ENCODE data around the gene TSHR. TPM values are rescaled to one million over a fixed set of nuclear protein-coding genes. Genes with fewer than 3 reads are reported as not detected.
"Not testable (repeated sequence)": the region's sequence is repeated elsewhere in the genome, so short reads cannot be mapped to it uniquely, and the experiment has no call there.

TSHR gene
- total RNA-seq, 1 donor from 2014 or later = not detected

DNA sequence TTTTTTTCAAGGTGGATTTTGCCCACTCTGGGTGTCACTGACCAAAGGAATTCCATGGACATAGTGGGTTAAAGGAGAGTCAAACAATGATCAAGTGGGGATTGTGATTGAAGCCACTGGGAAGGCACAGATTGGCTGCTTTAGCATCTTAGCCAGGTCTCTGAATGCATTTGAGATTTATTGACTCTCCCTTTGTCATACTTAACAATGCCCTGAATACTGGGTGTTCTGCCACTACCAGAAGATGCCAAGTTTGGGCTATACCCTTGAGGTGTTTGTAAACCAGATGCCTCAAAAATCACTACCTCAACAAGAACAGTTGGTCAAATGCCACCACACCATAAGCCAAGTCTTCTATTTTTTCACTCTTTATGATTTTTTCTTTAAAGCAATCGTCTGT is 150.5 kb downstream of the TSHR start:
- DNase-seq = no peak
- no peak for ATAC-seq (ENCODE audit: poor library complexity)
- intact Hi-C loops (cut with DNase I) = no loop called here

DNA sequence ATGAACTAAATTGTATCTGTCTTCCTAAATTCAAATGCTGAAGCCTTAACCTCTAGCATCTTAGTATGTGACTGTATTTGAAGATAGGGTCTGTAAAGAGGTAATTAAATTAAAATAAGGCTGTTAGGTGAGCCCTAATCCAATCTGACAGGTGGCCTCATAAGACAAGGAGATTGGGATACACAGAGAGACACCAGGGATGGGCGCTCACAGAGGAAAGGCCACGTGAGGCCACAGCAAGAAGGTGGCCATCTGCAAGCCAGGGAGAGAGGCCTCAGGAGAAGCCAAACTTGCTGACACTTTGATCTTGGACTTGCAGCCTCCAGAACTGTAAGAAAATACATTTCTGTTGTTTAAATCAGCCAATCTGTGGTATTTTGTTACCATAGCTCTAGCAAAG is 154.8 kb downstream of the TSHR start:
- intact Hi-C loops (cut with DNase I) = no loop called here
- ATAC-seq (ENCODE audit: poor library complexity) = no peak

GRCh38 chr14:81113176-81113575 is 157.8 kb downstream of the TSHR start:
- ATAC-seq (ENCODE audit: poor library complexity) (no peak), DNase-seq (no peak)
- intact Hi-C loops (cut with DNase I) = no loop called here

More for the DNA sequence above, 154.8 kb downstream of the TSHR start:
- DNase-seq = no peak

- ATAC-seq (ENCODE audit: poor library complexity); DNase-seq; intact Hi-C loops (cut with DNase I): not testable (repeated sequence)
These were observed 158.8 kb downstream of the TSHR start for GRCh38 chr14:81113945-81114820.

DNA sequence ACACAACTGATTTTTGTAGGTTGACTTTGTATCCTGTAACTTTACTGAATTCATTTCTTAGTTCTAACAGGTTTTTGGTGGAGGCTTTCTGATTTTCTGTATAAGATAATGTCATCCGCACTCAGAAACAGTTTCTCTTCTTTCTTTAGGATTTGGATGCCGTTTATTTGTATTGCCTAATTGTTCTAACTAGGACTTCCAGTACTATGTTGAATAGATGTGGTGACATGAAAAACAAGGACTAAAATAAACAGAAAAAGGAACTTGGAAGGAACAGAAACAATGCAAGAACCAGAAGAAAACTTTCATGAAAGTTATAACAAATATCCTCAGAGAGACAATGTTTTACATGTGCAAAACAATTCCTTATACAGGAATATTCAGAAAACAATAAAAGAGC is 165.1 kb downstream of the TSHR start:
- ATAC-seq (ENCODE audit: poor library complexity) (no peak), DNase-seq (no peak)
- intact Hi-C loops (cut with DNase I) = no loop called here

DNA sequence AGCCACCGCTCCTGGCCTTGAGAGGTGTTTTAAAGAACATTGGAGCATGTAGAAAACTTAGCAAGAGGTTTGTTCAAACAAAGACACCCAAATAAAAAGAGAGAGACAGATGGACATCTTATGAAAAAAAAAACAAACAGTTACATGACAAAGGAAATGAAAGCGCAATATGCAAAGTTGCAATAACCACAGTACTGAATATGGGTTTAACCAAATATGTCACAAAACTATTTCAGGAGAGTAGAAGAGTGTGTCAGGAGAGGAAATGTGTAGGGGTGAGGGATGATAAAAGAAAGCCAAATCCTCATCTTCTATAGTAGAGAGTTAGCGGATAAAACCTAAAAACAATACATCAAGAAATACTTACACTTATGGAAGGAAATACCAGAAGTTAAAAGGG is 166.9 kb downstream of the TSHR start:
- ATAC-seq (ENCODE audit: poor library complexity) = no peak
- no peak for DNase-seq
- intact Hi-C loops (cut with DNase I) = no loop called here

GRCh38 chr14:81123811-81124210 is 168.4 kb downstream of the TSHR start:
- no peak for ATAC-seq (ENCODE audit: poor library complexity)
- no peak for DNase-seq
- intact Hi-C loops (cut with DNase I) = no loop called here

DNA sequence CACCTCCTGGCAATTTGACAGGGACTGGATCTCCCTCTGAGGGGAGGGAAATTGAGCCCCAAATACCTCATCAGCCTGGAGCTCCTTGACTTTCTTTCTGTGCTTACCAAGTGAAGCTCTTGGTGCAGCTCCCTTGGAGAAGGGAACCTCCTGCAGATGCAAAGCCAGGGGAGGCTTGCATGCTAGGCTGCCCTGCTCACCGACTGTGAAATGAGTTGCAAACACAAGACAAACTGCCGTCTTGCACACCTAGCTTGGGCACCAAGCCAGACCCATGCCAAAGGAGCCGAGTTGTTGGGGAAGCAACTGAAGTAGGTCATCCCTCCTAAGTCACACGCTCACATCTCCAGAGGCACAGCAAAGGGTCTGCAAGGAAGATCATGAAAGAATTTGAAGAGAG is 170.1 kb downstream of the TSHR start:
- DNase-seq (no peak), ATAC-seq (ENCODE audit: poor library complexity) (no peak)
- intact Hi-C loops (cut with DNase I) = no loop called here

GRCh38 chr14:81127785-81128184 is 172.4 kb downstream of the TSHR start:
- intact Hi-C loops (cut with DNase I) = no loop called here
- no peak for DNase-seq
- no peak for ATAC-seq (ENCODE audit: poor library complexity)

- no peak for DNase-seq
- intact Hi-C loops (cut with DNase I) = no loop called here
- no peak for ATAC-seq (ENCODE audit: poor library complexity)
These were observed 173.8 kb downstream of the TSHR start for GRCh38 chr14:81129242-81129641.

DNA sequence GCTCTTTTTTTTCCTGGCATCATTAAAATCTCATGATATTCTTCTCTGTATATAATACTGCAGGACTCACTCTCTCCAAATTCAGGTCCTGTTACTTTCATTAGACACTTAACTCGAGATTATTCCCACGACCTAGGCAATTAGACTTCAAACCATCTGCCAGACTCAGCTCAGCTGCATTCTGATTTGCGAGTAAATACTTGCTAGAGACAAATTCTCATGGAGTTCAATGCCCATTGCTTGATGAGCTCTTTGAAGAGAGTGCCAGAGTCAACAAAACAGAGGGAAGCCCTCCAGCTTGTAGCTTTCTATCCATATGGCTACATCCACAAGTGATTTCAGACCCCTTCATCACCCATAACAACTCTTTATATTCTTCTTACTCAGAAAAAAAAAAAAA is 177.0 kb downstream of the TSHR start:
- DNase-seq (no peak), ATAC-seq (ENCODE audit: poor library complexity) (no peak)
- intact Hi-C loops (cut with DNase I) = no loop called here

DNA sequence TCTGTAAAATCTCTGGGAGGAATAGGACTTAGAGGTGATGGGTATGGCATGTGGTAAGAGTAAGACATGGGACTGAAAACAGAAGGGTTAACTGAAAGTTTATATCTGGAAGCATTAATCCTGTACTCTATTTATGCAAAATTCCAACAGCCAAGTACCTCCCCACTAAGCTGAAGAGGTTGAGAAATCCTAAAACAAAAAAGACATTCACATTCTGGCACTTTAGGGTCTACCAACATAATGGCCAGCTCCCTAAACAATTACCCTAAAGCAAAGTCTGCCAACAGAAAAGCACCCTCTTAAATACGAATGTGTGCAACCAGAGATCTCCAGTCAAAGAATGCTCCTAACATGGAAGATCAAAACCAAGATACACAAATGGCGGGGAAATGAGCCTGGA is 178.0 kb downstream of the TSHR start:
- DNase-seq = no peak
- intact Hi-C loops (cut with DNase I) = no loop called here

DNA sequence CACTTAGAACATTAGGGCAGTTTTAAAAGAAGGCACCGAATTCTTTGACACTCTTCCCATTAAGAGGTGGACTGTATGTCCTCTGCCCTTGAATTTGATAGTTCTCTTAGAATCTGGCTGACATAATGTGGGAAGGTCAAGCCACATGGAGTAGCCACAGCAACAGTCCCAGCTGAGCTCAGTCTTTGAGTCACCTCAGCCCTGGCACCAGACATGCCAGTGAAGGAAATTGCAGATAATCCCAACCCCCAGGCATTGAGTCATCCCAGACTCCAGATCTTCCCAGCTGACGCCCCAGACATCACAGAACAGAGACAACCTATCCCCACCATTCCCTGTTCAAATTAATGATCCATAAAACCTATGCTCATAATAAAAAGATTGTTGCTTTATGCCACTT is 181.9 kb downstream of the TSHR start:
- ATAC-seq (ENCODE audit: poor library complexity) (no peak), DNase-seq (no peak)
- intact Hi-C loops (cut with DNase I) = no loop called here

More for the DNA sequence above, 178.0 kb downstream of the TSHR start:
- ATAC-seq (ENCODE audit: poor library complexity) = no peak

DNA sequence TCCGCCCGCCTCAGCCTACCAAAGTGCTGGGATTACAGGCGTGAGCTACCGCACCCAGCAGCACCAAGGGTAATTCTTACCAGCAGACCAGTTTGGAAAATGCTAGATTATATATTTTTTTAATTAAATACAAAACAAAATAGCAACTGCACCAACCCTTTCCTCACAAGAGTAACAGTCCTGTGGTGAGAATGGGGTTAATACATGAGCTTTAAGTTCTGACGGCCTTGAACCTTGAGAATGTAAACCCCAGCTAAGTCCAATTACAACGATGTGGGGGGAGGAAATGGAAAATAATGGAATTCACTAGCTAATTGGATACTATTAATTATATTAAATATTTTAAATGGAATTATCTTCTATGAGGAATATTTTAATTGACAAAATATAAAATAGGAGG is 183.0 kb downstream of the TSHR start:
- no peak for DNase-seq
- ATAC-seq (ENCODE audit: poor library complexity) = no peak
- intact Hi-C loops (cut with DNase I) = no loop called here

DNA sequence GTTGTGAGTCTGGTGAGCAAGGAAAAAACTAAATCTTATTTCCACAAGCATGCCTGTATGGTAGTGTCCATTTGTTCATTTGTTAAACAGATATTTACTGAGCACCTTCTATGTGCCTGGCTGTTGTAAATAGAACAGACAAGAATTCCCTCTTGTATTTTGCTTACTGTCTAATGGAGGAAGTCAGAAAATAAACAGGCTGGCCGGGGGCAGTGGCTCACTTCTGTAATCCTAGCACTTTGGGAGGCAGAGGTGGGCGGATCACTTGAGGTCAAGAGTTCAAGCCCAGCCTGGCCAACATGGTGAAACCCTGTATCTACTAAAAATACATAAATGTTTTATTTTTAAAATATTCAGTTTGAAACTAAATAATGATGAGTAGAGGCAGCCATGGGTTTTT is 186.0 kb downstream of the TSHR start:
- ATAC-seq (ENCODE audit: poor library complexity) = no peak
- no peak for DNase-seq
- intact Hi-C loops (cut with DNase I) = no loop called here

DNA sequence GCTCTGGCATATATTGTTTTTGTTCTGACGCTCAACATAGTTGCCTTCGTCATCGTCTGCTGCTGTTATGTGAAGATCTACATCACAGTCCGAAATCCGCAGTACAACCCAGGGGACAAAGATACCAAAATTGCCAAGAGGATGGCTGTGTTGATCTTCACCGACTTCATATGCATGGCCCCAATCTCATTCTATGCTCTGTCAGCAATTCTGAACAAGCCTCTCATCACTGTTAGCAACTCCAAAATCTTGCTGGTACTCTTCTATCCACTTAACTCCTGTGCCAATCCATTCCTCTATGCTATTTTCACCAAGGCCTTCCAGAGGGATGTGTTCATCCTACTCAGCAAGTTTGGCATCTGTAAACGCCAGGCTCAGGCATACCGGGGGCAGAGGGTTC is 188.4 kb downstream of the TSHR start:
- DNase-seq (no peak), ATAC-seq (ENCODE audit: poor library complexity) (no peak)
- intact Hi-C loops (cut with DNase I) = no loop called here

DNA sequence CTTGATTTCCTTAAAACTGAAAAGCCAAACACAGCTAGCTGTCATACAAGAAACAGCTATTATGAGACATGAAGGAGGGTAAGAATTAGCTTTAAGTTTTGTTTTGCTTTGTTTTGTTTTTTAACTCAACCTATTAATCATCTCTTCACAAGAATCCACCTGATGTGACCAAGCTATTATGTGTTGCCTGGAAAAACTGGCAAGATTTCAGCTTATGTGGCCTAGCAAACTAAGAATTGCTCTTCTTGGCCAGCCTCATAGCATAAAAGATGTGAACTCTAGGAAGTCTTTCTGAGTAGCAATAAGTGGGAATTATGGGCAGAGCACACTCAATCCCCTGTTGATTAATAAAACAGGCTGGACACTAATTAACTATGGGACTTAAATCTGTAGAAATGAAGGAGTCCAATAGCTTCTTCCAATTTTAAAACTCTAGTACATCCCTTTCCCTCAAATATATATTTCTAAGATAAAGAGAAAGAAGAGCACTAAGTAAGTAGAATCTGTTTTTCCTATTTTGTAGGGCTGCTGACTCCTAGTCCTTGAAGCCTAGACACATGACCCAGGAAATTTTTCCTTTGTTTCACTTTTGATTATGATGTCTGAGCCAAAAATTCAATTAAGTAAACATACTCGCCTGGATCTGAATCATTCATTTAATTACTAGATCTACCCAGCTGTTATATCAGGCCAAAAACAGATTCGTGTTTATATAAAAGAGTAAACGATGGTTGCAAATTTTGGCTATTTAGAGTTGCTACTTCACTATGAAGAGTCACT is 189.6 kb downstream of the TSHR start:
- ATAC-seq (ENCODE audit: poor library complexity) (no peak), DNase-seq (no peak)
- intact Hi-C loops (cut with DNase I) = no loop called here

- DNase-seq (no peak), ATAC-seq (ENCODE audit: poor library complexity) (no peak)
- intact Hi-C loops (cut with DNase I) = no loop called here
These were observed 191.9 kb downstream of the TSHR start for GRCh38 chr14:81147140-81147897.

DNA sequence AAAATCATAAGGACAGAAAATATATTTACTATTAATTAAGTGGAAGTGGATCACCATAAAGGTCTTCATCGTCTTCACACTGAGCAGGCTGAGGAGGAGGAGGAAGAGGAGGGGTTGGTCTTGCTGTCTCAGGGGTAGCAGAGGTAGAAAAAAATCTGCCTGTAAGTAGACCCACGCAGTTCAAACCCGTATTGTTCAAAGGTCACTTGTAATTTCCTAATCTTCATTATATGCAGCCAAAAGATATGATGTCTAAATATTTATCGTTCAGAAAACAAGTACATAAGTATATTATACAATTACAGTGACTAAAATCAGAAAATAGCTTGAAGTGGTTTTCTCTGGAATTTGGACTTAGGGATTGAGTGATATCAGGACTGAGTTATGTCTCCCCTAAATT is 193.2 kb downstream of the TSHR start:
- ATAC-seq (ENCODE audit: poor library complexity) = no peak
- no peak for DNase-seq
- intact Hi-C loops (cut with DNase I) = no loop called here
